Uterus (tissue), 4 donors: ENCODE measurements around the gene NOL12. TPM values are rescaled to one million over a fixed set of nuclear protein-coding genes. Genes with fewer than 3 reads are reported as not detected.
"Not testable (repeated sequence)": the region's sequence is repeated elsewhere in the genome, so short reads cannot be mapped to it uniquely, and the experiment has no call there.

Experiments
- DNase-seq, 2 donors: peaks; one replicate each; pipeline ENCODE4 v3.0.0-alpha.2; 2019 to 2020
- H3K27ac ChIP-seq, 2 donors: fragments of 200-600 bp; sonication (generic); 1 replicate in 1 of 2; 2 replicates in 1 of 2; pipeline ENCODE4 v1.5.1; 2016 to 2018
- H3K27me3 ChIP-seq, 2 donors: fragments of 200-600 bp; sonication (generic); one replicate each; pipeline ENCODE4 v1.5.1; 2018 to 2019; ENCODE audit warnings: control low read depth in 1 of 2
- H3K36me3 ChIP-seq, 2 donors: fragments of 200-600 bp; sonication (generic); one replicate each; pipeline ENCODE4 v1.5.1; 2019; ENCODE audit warnings: control low read depth in 1 of 2
- H3K4me1 ChIP-seq, 2 donors: fragments of 200-600 bp; sonication (generic); one replicate each; pipeline ENCODE4 v1.5.1; 2018 to 2019; ENCODE audit warnings: control low read depth in 1 of 2
- H3K4me3 ChIP-seq, 2 donors: fragments of 200-600 bp; sonication (generic); 1 replicate in 1 of 2; 2 replicates in 1 of 2; pipeline ENCODE4 v1.5.1; 2018 to 2019; ENCODE audit warnings: mild to moderate bottlenecking in 1 of 2
- H3K9me3 ChIP-seq, 2 donors: fragments of 200-600 bp; sonication (generic); one replicate each; pipeline ENCODE4 v1.5.1; 2019; ENCODE audit warnings: control low read depth in 1 of 2
- POLR2A ChIP-seq, 2 donors: fragments of 450-650 bp; IDR thresholded peaks; one replicate each; pipeline ENCODE4 v1.6.1; 2016; ENCODE audit warnings: antibody characterized with exemption in 2 of 2, mild to moderate bottlenecking in 1 of 2, moderate library complexity in 1 of 2
- intact Hi-C: fragments of 100-400 bp; cut with DNase I; formaldehyde crosslinking; loops from one replicate; pipeline ENCODE4 v1.15.1; 2023; ENCODE audit warnings: low total_unique reads
- total RNA-seq, 4 donors: library from RNA; depleted of rRNA in 3 of 4; stranded (reverse); fragments of >200 nt in 3 of 4; gene quantifications; one replicate each; pipeline versions ENCODE4 v1.1.0 to v1.2.4, GENCODE V29; 2014 to 2023
- TF ChIP-seq, protein P1 (sequence below), 4 experiments: fragments of 200-600 bp in 2 of 4; fragments of 450-650 bp in 2 of 4; sonication (generic) in 2 of 4; IDR thresholded peaks; one replicate each; pipeline ENCODE4 v1.5.1; 2016 to 2019; ENCODE audit warnings: antibody characterized with exemption in 4 of 4, mild to moderate bottlenecking in 2 of 4, moderate library complexity in 1 of 4
- donor health status: DM: yes; HTN: yes; CAD: no.

The NOL12 gene
- total RNA-seq, 4 donors from 2014 or later = 11.8 to 74.3 (median 20.9) TPM

GRCh38 chr22:37647317-37647716 lies 38.8 kb upstream of the NOL12 start:
- TF ChIP-seq, protein P1, sequence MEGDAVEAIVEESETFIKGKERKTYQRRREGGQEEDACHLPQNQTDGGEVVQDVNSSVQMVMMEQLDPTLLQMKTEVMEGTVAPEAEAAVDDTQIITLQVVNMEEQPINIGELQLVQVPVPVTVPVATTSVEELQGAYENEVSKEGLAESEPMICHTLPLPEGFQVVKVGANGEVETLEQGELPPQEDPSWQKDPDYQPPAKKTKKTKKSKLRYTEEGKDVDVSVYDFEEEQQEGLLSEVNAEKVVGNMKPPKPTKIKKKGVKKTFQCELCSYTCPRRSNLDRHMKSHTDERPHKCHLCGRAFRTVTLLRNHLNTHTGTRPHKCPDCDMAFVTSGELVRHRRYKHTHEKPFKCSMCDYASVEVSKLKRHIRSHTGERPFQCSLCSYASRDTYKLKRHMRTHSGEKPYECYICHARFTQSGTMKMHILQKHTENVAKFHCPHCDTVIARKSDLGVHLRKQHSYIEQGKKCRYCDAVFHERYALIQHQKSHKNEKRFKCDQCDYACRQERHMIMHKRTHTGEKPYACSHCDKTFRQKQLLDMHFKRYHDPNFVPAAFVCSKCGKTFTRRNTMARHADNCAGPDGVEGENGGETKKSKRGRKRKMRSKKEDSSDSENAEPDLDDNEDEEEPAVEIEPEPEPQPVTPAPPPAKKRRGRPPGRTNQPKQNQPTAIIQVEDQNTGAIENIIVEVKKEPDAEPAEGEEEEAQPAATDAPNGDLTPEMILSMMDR (IDR thresholded peaks at IDR 0.05) = no peak
- no peak for TF ChIP-seq POLR2A (IDR thresholded peaks at IDR 0.05)
- Histone ChIP-seq H3K9me3 (no peaks in the 10 kb centered on the region), H3K4me3 (no peak overlapping the region), H3K36me3 (no peaks in the 10 kb centered on the region), H3K4me1 (peaks cover 0 to 4% of the 10 kb centered on the region in 2 donors), H3K27me3 (no peaks in the 10 kb centered on the region), H3K27ac (no peak overlapping the region)
- intact Hi-C loops = loop anchor here (10.0 kb wide), 1 partner anchor 147 kb away; no protein-coding TSS in a partner anchor
- DNase-seq = no peak

DNA sequence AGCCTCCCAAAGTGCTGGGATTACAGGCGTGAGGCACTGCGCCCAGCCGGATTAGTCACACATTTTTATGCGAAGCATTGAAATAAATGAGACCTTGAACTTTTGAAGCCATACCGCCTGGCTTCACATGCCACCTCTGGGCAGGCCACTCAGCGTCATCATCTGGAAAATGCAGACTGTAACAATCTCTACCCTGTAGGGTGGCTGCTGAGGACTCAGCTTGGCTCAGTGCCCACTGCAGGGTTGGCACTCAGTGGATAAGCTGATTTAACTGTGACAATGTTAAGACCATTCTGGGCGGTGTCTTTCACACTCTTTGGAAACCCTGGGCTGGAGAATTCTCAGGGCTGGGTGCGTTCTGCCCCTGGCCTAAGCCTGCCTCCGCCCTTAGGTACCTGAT lies 38.2 kb upstream of the NOL12 start:
- TF ChIP-seq POLR2A (IDR thresholded peaks at IDR 0.05) = no peak
- H3K36me3 ChIP-seq = no peaks in the 10 kb centered on the region
- no peaks in the 10 kb centered on the region for H3K27me3 ChIP-seq
- no peaks in the 10 kb centered on the region for H3K9me3 ChIP-seq
- DNase-seq = no peak
- peaks cover 0 to 3% of the 10 kb centered on the region in 2 donors for H3K4me1 ChIP-seq
- H3K4me3 ChIP-seq = no peak overlapping the region
- intact Hi-C loops = loop anchor here (10.0 kb wide), 1 partner anchor 147 kb away; no protein-coding TSS in a partner anchor
- no peak overlapping the region for H3K27ac ChIP-seq

GRCh38 chr22:37650463-37651136 lies 35.5 kb upstream of the NOL12 start:
- intact Hi-C loops = no loop called here
- no peak for DNase-seq
- Histone ChIP-seq H3K27ac (no peak overlapping the region), H3K27me3 (no peaks in the 10 kb centered on the region), H3K9me3 (no peaks in the 10 kb centered on the region), H3K4me1 (no peaks in the 10 kb centered on the region), H3K36me3 (no peaks in the 10 kb centered on the region), H3K4me3 (no peak overlapping the region)
- TF ChIP-seq POLR2A (IDR thresholded peaks at IDR 0.05) = no peak
- TF ChIP-seq, protein P1 (IDR thresholded peaks at IDR 0.05) = no peak

DNA sequence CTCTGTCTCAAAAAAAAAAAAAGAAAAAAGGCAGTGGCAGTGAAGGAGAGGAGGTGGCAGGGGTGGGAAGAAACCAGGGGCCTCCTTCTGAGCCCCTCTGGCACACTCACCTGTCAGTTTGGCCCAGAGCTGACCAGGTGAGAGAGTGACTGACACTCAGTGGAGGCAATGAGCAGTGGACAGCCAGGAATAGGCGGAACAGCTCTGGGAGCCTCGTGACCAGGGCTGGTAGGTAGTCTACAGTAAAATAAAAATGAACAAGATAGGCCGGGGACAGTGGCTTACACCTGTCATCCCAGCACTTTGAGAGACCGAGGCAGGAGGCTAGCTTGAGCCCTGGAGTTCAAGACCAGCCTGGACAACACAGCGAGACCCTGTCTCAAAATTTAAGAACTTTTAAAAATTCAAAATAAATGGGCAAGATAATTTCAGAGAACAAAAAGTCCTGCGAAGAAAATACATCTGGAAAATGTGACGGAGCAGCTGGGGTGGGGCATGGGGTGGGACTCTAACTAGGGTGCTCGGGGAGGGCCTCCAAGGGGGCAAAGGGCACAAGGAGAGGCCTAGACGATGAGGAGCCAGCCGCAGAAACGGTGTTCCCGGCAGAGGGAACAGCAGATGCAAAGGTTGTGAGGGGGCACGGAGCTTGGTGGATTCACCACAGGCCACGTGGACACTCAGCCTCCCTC lies 31.4 kb upstream of the NOL12 start:
- Histone ChIP-seq H3K36me3 (no peaks in the 10 kb centered on the region), H3K4me3 (no peak overlapping the region), H3K9me3 (no peaks in the 10 kb centered on the region), H3K4me1 (peaks cover 0 to 6% of the 10 kb centered on the region in 2 donors), H3K27ac (no peak overlapping the region), H3K27me3 (no peaks in the 10 kb centered on the region)
- intact Hi-C loops = no loop called here
- no peak for DNase-seq
- TF ChIP-seq POLR2A (IDR thresholded peaks at IDR 0.05) = no peak
- TF ChIP-seq, protein P1 (IDR thresholded peaks at IDR 0.05) = no peak

DNA sequence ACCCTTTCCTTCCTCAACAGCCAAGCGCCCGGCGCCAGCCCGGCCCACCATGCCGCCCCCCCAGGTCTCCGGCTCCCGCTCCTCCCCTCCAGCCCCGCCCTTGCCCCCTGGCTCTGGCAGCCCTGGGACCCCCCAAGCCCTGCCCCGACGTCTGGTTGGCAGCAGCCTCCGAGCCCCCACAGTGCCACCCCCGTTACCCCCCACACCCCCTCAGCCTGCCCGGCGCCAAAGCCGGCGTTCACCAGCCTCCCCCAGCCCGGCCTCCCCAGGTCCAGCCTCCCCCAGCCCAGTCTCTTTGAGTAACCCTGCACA lies 30.9 kb upstream of the NOL12 start:
- no peaks in the 10 kb centered on the region for H3K36me3 ChIP-seq
- TF ChIP-seq, protein P1 (IDR thresholded peaks at IDR 0.05) = no peak
- TF ChIP-seq POLR2A (IDR thresholded peaks at IDR 0.05) = no peak
- no peaks in the 10 kb centered on the region for H3K9me3 ChIP-seq
- intact Hi-C loops = no loop called here
- no peak overlapping the region for H3K4me3 ChIP-seq
- no peak for DNase-seq
- no peak overlapping the region for H3K27ac ChIP-seq
- H3K27me3 ChIP-seq = no peaks in the 10 kb centered on the region
- H3K4me1 ChIP-seq = peaks cover 0 to 8% of the 10 kb centered on the region in 2 donors

- H3K4me3 ChIP-seq, DNase-seq, H3K36me3 ChIP-seq, H3K27ac ChIP-seq, intact Hi-C loops, H3K27me3 ChIP-seq, H3K9me3 ChIP-seq: not testable (repeated sequence)
- peaks cover 0 to 11% of the 10 kb centered on the region in 2 donors for H3K4me1 ChIP-seq
Observed at GRCh38 chr22:37656583-37656982, 29.6 kb upstream of the NOL12 start.
